Heart left ventricle (tissue), 13 donors: ENCODE measurements around the gene CCDC154.

Source experiments
- POLR2A ChIP-seq, 2 donors: fragments of 450-650 bp; IDR thresholded peaks; one replicate each; pipeline ENCODE4 v1.6.1; 2017; ENCODE audit warnings: antibody characterized with exemption in 2 of 2, mild to moderate bottlenecking in 2 of 2, moderate library complexity in 2 of 2
- TF ChIP-seq, protein P1 (sequence below), 12 donors: fragments of 200-600 bp; sonication (generic) in 4 of 12; IDR thresholded peaks; one replicate each; pipeline versions ENCODE4 v1.5.0 to v1.8.0; 2018 to 2022; ENCODE audit warnings: antibody characterized with exemption in 12 of 12, mild to moderate bottlenecking in 5 of 12
- donor health status: ischemic (EF 13 %, LVEDD 7.1; RV severe dilation, severe dysfunction).
- donor health status: DM: no; HTN: yes; CAD: no.
- donor health status: DM: no; HTN: no; CAD: no.
- donor health status: ischemic (EF 25% LVEDD 6.9; RV normal size, moderate dysfunction).
- donor health status: ischemic (EF 25% LVEDD 5.7; RV mildly dilated, moderate dysfunction).
- donor health status: ischemic (EF 35%, LVEDD 5.7; RV mildly dilated, moderate dysfunction).
- donor health status: nonischemic (EF 11% LVEDD 7.7; RV severe dilation, severe dysfunction).
- donor health status: DM: yes; HTN: yes; CAD: no.
- donor health status: PGD.
- donor health status: ischemic (EF 29% LVEDD 5.4; RV normal size, mild dysfunction).
- donor health status: nonischemic (EF 23%, LVEDD 6.1; RV moderate dilation, normal function).

DNA sequence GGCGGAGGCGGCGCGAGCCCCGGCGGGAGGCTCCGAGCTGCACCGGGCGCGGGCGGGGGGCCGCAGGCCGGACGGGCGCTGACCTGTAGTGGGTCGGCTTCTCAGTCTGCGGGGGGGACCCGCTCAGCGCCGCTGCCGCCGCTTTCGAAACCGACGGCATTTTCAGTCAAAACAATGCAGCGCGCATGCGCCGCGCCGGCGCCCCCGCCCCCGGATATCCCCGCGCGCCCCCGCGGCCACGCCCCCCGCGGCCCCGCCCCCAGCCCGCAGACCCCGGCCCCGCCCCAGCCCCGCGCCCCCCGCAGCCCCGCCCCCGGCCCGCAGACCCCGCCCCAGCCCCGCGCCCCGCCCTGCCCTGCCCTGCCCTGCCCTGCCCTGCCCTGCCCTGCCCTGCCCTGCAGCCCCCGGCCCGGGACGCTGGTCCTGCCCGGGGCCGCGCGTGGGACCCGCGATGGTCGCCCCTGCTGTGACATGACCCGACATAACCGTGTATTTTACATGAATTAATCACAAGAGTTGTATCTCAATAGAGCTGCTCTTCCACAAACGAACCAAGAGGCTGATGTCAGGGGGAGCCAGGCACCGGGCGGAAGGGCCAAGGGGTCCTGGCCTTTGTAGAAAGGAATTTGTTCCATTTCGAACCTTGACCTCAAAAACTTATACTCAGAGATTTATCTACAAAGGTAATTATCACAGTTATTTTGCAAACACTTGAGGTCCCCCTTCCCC, 29.7 kb downstream of the CCDC154 start, which contains the start of gene UNKL:
- TF ChIP-seq POLR2A (IDR thresholded peaks at IDR 0.05) = no peak
- TF ChIP-seq, protein P1, sequence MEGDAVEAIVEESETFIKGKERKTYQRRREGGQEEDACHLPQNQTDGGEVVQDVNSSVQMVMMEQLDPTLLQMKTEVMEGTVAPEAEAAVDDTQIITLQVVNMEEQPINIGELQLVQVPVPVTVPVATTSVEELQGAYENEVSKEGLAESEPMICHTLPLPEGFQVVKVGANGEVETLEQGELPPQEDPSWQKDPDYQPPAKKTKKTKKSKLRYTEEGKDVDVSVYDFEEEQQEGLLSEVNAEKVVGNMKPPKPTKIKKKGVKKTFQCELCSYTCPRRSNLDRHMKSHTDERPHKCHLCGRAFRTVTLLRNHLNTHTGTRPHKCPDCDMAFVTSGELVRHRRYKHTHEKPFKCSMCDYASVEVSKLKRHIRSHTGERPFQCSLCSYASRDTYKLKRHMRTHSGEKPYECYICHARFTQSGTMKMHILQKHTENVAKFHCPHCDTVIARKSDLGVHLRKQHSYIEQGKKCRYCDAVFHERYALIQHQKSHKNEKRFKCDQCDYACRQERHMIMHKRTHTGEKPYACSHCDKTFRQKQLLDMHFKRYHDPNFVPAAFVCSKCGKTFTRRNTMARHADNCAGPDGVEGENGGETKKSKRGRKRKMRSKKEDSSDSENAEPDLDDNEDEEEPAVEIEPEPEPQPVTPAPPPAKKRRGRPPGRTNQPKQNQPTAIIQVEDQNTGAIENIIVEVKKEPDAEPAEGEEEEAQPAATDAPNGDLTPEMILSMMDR (IDR thresholded peaks at IDR 0.05) = no peak
